Smooth muscle cell (in vitro differentiated cells): ENCODE measurements around the gene PRAMEF5. TPM values are rescaled to one million over a fixed set of nuclear protein-coding genes. Genes with fewer than 3 reads are reported as not detected.
"Not testable (repeated sequence)": the region's sequence is repeated elsewhere in the genome, so short reads cannot be mapped to it uniquely, and the experiment has no call there.

Source experiments
- DNase-seq: peaks from one replicate; lab custom pipeline; 2025; ENCODE audit not compliant: unreplicated experiment; lab: John Stamatoyannopoulos, UW
- H2AFZ ChIP-seq: fragments of 200-600 bp; sonication (generic); 2 replicates; pipeline ENCODE4 v1.6.0; 2016; ENCODE audit warnings: antibody characterized with exemption, low read depth, mild to moderate bottlenecking
- H3F3A ChIP-seq: fragments of 200-600 bp; sonication (generic); 2 replicates; pipeline ENCODE4 v1.6.0; 2017; ENCODE audit warnings: antibody characterized with exemption, low read depth
- H3K27ac ChIP-seq: fragments of 200-600 bp; sonication (generic); 2 replicates; pipeline ENCODE4 v1.5.1; 2016; ENCODE audit warnings: low read depth, mild to moderate bottlenecking
- H3K27me3 ChIP-seq: fragments of 200-600 bp; sonication (generic); 2 replicates; pipeline ENCODE4 v1.6.1; 2016; ENCODE audit warnings: low read depth, mild to moderate bottlenecking
- H3K36me3 ChIP-seq: fragments of 200-600 bp; sonication (generic); 2 replicates; pipeline ENCODE4 v1.5.1; 2016; ENCODE audit warnings: low read depth
- H3K4me1 ChIP-seq: fragments of 200-600 bp; sonication (generic); 2 replicates; pipeline ENCODE4 v1.5.1; 2016; ENCODE audit warnings: low read depth
- H3K4me2 ChIP-seq: fragments of 200-600 bp; sonication (generic); 2 replicates; pipeline ENCODE4 v1.6.0; 2016; ENCODE audit warnings: mild to moderate bottlenecking
- H3K4me3 ChIP-seq: fragments of 200-600 bp; sonication (generic); 2 replicates; pipeline ENCODE4 v1.5.1; 2016; ENCODE audit warnings: mild to moderate bottlenecking
- H3K79me2 ChIP-seq: fragments of 200-600 bp; sonication (generic); 2 replicates; pipeline ENCODE4 v1.6.0; 2016; ENCODE audit warnings: low read depth, mild to moderate bottlenecking
- H3K9ac ChIP-seq: fragments of 200-600 bp; sonication (generic); 2 replicates; pipeline ENCODE4 v1.6.0; 2016; ENCODE audit warnings: low read depth
- H3K9me3 ChIP-seq: fragments of 200-600 bp; sonication (generic); replicated peaks from 2 replicates; pipeline ENCODE4 v1.5.1; 2016; ENCODE audit warnings: low read depth
- H4K20me1 ChIP-seq: fragments of 200-600 bp; sonication (generic); 2 replicates; pipeline ENCODE4 v1.6.0; 2016; ENCODE audit warnings: low read depth
- WGBS: methylation state at CpG from one replicate; pipeline ENCODE4 v1.1.7; 2016; ENCODE audit warnings: low lambda C conversion rate; 5-methylcytosine and 5-hydroxymethylcytosine counted together
- polyA plus RNA-seq: library from polyadenylated mRNA; unstranded; fragments of >200 nt; fragmentation: Nextera tagmentation; extraction: Ambion mirVana; gene quantifications from 2 replicates; pipeline ENCODE4 v1.2.1, GENCODE V29; 2016
- total RNA-seq: library from RNA; depleted of rRNA; stranded (reverse); fragments of >200 nt; gene quantifications from 2 replicates; pipeline ENCODE4 v1.2.3, GENCODE V29; 2014

The PRAMEF5 gene
- total and polyA plus RNA-seq, 2 experiments from 2014 or later, result not detected

GRCh38 chr1:13279617-13280016 is 25.6 kb downstream of the PRAMEF5 start:
- H3K27ac ChIP-seq, H3K36me3 ChIP-seq, H3K4me1 ChIP-seq, DNase-seq, H2AFZ ChIP-seq, H3K27me3 ChIP-seq, H3F3A ChIP-seq, H3K4me3 ChIP-seq, H4K20me1 ChIP-seq, H3K79me2 ChIP-seq, H3K9ac ChIP-seq, H3K4me2 ChIP-seq, H3K9me3 ChIP-seq: not testable (repeated sequence)
- 80% methylated on average over 3 of the region's 3 CpGs for WGBS

GRCh38 chr1:13285037-13285436 is 31.0 kb downstream of the PRAMEF5 start, which contains the start of gene PRAMEF8:
Gene PRAMEF8 (minus strand): TSS chr1:13285137. CDS start chr1:13284091, 1,046 bp downstream.
- not testable (repeated sequence) for H3K27me3 ChIP-seq, H3K4me3 ChIP-seq, H3K36me3 ChIP-seq, H3K4me2 ChIP-seq, H2AFZ ChIP-seq, H3K9ac ChIP-seq, H4K20me1 ChIP-seq, H3F3A ChIP-seq, H3K9me3 ChIP-seq, H3K79me2 ChIP-seq, H3K4me1 ChIP-seq, H3K27ac ChIP-seq, DNase-seq
- WGBS, result no CpG with 5 or more reads among the region's 1 CpG

GRCh38 chr1:13289030-13289429 is 35.0 kb downstream of the PRAMEF5 start:
- H3K27ac ChIP-seq, H3K9ac ChIP-seq, H3K4me2 ChIP-seq, H3K36me3 ChIP-seq, DNase-seq, H3K27me3 ChIP-seq, H3K4me1 ChIP-seq, H4K20me1 ChIP-seq, H3F3A ChIP-seq, H3K79me2 ChIP-seq, H3K9me3 ChIP-seq, H3K4me3 ChIP-seq, H2AFZ ChIP-seq: not testable (repeated sequence)
- WGBS, result 73% methylated on average over 2 of the region's 3 CpGs

- not testable (repeated sequence) for H2AFZ ChIP-seq, H3F3A ChIP-seq, H4K20me1 ChIP-seq, H3K4me1 ChIP-seq, H3K36me3 ChIP-seq, H3K79me2 ChIP-seq, H3K4me3 ChIP-seq, H3K9me3 ChIP-seq, H3K4me2 ChIP-seq, H3K9ac ChIP-seq, DNase-seq, H3K27me3 ChIP-seq, H3K27ac ChIP-seq
- WGBS, result 79% methylated on average over 3 of the region's 5 CpGs
Measured at GRCh38 chr1:13297216-13297931, 43.4 kb downstream of the PRAMEF5 start.

- 92% methylated on average over 14 of the region's 27 CpGs for WGBS
- H3K27me3 ChIP-seq, H2AFZ ChIP-seq, H3K36me3 ChIP-seq, H3K9me3 ChIP-seq, H3K4me3 ChIP-seq, H3K79me2 ChIP-seq, H3K4me2 ChIP-seq, H4K20me1 ChIP-seq, H3K27ac ChIP-seq, H3K4me1 ChIP-seq, H3F3A ChIP-seq, H3K9ac ChIP-seq, DNase-seq: not testable (repeated sequence)
Measured at GRCh38 chr1:13298699-13299098, 44.7 kb downstream of the PRAMEF5 start.

- not testable (repeated sequence) for H3K9me3 ChIP-seq, H3K9ac ChIP-seq, H3K4me1 ChIP-seq, DNase-seq, H3F3A ChIP-seq, H2AFZ ChIP-seq, H3K36me3 ChIP-seq, H4K20me1 ChIP-seq, H3K4me3 ChIP-seq, H3K27ac ChIP-seq, H3K79me2 ChIP-seq, H3K4me2 ChIP-seq, H3K27me3 ChIP-seq
Measured at GRCh38 chr1:13302197-13302596, 48.2 kb downstream of the PRAMEF5 start.

- H3K4me3 ChIP-seq, H3K4me1 ChIP-seq, H3K79me2 ChIP-seq, H3K27me3 ChIP-seq, H3K36me3 ChIP-seq, H2AFZ ChIP-seq, H3F3A ChIP-seq, H3K4me2 ChIP-seq, DNase-seq, H3K27ac ChIP-seq, H3K9ac ChIP-seq, H3K9me3 ChIP-seq, H4K20me1 ChIP-seq: not testable (repeated sequence)
- no CpG with 5 or more reads among the region's 1 CpG for WGBS
Measured at GRCh38 chr1:13303239-13303638, 49.2 kb downstream of the PRAMEF5 start, which contains the start of gene PRAMEF33. Gene PRAMEF33 (plus strand): TSS chr1:13303539. CDS start chr1:13305955, 2,416 bp downstream.
